ENCODE measurements around the gene UNKL. TPM values are rescaled to one million over a fixed set of nuclear protein-coding genes. Genes with fewer than 3 reads are reported as not detected.

UNKL gene
- polyA plus RNA-seq, 1 experiment, result 15.4 TPM

- H3K4me3 ChIP-seq (ENCODE audit: low read depth, low read length), result no peak overlapping the region
- TF ChIP-seq CTCF (IDR thresholded peaks at IDR 0.05; ENCODE audit: insufficient read depth, low read depth, low read length), result no peak
- CTCF ChIA-PET, result no interaction called here
Measured at GRCh38 chr16:1392826-1393225, 21.7 kb downstream of the UNKL start.

GRCh38 chr16:1390239-1390779 is 24.2 kb downstream of the UNKL start:
- Histone ChIP-seq H3K36me3 (ENCODE audit: control insufficient read depth, insufficient read depth, low read length) (peaks cover 23% of the 10 kb centered on the region), H3K4me3 (ENCODE audit: low read depth, low read length) (no peak overlapping the region), H3K27me3 (ENCODE audit: control insufficient read depth, insufficient read depth, low read length) (no peaks in the 10 kb centered on the region)
- CTCF ChIA-PET, result interaction anchor here (0.7 kb wide), 1 partner anchor 1139 kb away, joined by 4 read pairs; no protein-coding TSS in a partner anchor
- no peak for TF ChIP-seq CTCF (IDR thresholded peaks at IDR 0.05; ENCODE audit: insufficient read depth, low read depth, low read length)
- no peak for DNase-seq (ENCODE audit: low read depth)
- POLR2A ChIA-PET, result no interaction called here

More at GRCh38 chr16:1392826-1393225, 21.7 kb downstream of the UNKL start:
- H3K36me3 ChIP-seq (ENCODE audit: control insufficient read depth, insufficient read depth, low read length), result peaks cover 26% of the 10 kb centered on the region
- H3K27me3 ChIP-seq (ENCODE audit: control insufficient read depth, insufficient read depth, low read length), result no peaks in the 10 kb centered on the region
- POLR2A ChIA-PET, result no interaction called here
- DNase-seq (ENCODE audit: low read depth), result no peak

- Histone ChIP-seq H3K27me3 (ENCODE audit: control insufficient read depth, insufficient read depth, low read length) (no peaks in the 10 kb centered on the region), H3K4me3 (ENCODE audit: low read depth, low read length) (no peak overlapping the region), H3K36me3 (ENCODE audit: control insufficient read depth, insufficient read depth, low read length) (peaks cover 23% of the 10 kb centered on the region)
- no peak for DNase-seq (ENCODE audit: low read depth)
- TF ChIP-seq CTCF (IDR thresholded peaks at IDR 0.05; ENCODE audit: insufficient read depth, low read depth, low read length), result no peak
- POLR2A ChIA-PET, result no interaction called here
- CTCF ChIA-PET, result no interaction called here
Measured at GRCh38 chr16:1389762-1390161, 24.7 kb downstream of the UNKL start.

GRCh38 chr16:1387331-1387730 is 27.2 kb downstream of the UNKL start:
- peaks cover 22% of the 10 kb centered on the region for H3K36me3 ChIP-seq (ENCODE audit: control insufficient read depth, insufficient read depth, low read length)
- no peak for TF ChIP-seq CTCF (IDR thresholded peaks at IDR 0.05; ENCODE audit: insufficient read depth, low read depth, low read length)
- DNase-seq (ENCODE audit: low read depth), result no peak
- ChIA-PET CTCF (no interaction called here), POLR2A (no interaction called here)
- H3K27me3 ChIP-seq (ENCODE audit: control insufficient read depth, insufficient read depth, low read length), result no peaks in the 10 kb centered on the region
- H3K4me3 ChIP-seq (ENCODE audit: low read depth, low read length), result no peak overlapping the region

GRCh38 chr16:1385232-1385631 is 29.3 kb downstream of the UNKL start:
- Histone ChIP-seq H3K27me3 (ENCODE audit: control insufficient read depth, insufficient read depth, low read length) (no peaks in the 10 kb centered on the region), H3K4me3 (ENCODE audit: low read depth, low read length) (no peak overlapping the region), H3K36me3 (ENCODE audit: control insufficient read depth, insufficient read depth, low read length) (peaks cover 19% of the 10 kb centered on the region)
- TF ChIP-seq CTCF (IDR thresholded peaks at IDR 0.05; ENCODE audit: insufficient read depth, low read depth, low read length), result no peak
- DNase-seq (ENCODE audit: low read depth), result no peak
- ChIA-PET CTCF (no interaction called here), POLR2A (no interaction called here)
